Fibroblast of mammary gland (primary cell): Measurements from ENCODE around the gene CARTPT.

ENCODE experiments used
- DNase-seq: peaks from one replicate; pipeline ENCODE4 v3.0.0-alpha.2; 2010; ENCODE audit warnings: low read depth
- H3K4me3 ChIP-seq: 2 replicates; pipeline ENCODE4 v1.5.1; 2011; ENCODE audit warnings: low read depth, mild to moderate bottlenecking, low read length, moderate library complexity; ENCODE audit not compliant: control insufficient read depth
- TF ChIP-seq, protein P1 (sequence below): conservative IDR thresholded peaks from 2 replicates; pipeline ENCODE4 v1.5.1; 2011; ENCODE audit warnings: low read depth, low read length, inconsistent platforms; ENCODE audit not compliant: control insufficient read depth, insufficient read depth

CARTPT gene

DNA sequence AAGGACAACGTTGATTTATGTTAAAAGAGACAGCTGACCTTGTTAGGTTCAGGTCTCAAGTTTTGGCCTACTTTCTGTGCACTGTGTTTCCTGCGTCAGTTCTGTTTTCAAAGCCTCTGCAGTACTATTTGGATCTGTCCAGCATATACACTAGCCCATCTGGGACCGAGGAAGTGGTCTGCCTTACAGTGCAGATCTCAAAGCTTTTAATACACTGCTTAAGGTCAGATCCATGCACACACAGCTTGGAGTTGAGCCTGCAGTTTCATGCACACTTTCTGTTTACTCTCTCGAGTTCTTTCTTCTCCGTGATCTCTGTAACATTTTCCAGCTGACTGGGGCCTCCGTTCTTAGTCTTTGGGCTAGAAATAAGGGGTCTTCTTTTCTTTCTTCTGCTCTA lies 24.1 kb downstream of the CARTPT start:
- H3K4me3 ChIP-seq = no peak overlapping the region
- TF ChIP-seq, protein P1, sequence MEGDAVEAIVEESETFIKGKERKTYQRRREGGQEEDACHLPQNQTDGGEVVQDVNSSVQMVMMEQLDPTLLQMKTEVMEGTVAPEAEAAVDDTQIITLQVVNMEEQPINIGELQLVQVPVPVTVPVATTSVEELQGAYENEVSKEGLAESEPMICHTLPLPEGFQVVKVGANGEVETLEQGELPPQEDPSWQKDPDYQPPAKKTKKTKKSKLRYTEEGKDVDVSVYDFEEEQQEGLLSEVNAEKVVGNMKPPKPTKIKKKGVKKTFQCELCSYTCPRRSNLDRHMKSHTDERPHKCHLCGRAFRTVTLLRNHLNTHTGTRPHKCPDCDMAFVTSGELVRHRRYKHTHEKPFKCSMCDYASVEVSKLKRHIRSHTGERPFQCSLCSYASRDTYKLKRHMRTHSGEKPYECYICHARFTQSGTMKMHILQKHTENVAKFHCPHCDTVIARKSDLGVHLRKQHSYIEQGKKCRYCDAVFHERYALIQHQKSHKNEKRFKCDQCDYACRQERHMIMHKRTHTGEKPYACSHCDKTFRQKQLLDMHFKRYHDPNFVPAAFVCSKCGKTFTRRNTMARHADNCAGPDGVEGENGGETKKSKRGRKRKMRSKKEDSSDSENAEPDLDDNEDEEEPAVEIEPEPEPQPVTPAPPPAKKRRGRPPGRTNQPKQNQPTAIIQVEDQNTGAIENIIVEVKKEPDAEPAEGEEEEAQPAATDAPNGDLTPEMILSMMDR = no peak
- no peak for DNase-seq

DNA sequence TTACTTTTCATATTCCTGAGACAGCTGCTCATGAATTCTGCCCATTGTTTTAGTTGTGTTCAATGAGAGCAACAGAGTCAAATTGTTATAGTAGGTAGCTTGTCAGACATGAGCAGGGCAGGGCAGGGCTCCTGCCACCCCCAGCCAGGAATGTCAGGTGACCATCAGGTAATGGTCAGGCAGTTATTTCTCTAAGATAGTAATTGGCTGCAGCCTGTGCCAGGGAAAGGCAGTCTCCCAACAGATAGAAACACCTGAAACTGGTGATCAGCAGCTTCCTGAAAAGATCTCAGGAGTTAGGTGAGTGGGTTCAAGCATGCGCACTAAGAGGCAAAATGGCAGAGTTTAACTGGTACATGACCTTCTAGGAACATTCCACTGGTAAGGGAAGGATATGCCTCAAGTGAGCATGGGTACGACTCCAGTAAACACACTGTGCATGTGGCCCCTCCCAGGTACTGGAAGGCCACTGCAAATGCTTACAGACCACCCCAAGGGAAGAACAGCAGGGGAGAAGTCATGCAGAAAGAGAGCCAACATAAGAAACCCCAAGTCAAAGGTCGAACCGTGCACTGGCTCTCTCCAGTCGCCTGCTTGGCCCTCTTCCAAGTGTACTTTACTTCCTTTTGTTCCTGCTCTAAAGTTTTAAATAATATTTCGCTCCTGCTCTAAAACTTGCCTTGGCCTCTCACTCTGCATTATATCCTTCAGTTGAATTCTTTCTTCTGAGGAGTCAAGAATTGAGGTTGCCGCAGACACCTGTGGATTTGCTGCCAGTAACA lies 25.1 kb downstream of the CARTPT start:
- TF ChIP-seq, protein P1 = no peak
- DNase-seq = no peak
- no peak overlapping the region for H3K4me3 ChIP-seq

DNA sequence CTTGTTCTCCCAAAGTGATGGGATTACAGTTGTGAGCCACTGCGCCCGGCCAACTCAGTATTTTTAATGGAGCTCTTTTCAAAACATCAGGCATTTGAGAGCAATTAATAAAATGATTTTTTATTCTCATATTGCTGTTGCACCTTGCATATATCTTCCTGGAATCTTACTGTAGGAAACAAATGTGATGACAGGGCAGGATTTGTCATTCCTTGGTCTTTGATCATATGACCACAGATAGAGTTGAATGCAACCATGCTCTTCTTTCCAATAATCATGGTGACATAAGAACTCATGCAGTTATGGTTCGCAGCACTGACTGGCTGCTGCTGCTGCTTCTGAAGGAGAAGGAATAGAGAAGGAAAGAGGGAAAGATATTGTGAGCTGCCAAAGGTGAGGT lies 28.1 kb downstream of the CARTPT start:
- no peak for DNase-seq
- H3K4me3 ChIP-seq = no peak overlapping the region
- TF ChIP-seq, protein P1 = no peak

DNA sequence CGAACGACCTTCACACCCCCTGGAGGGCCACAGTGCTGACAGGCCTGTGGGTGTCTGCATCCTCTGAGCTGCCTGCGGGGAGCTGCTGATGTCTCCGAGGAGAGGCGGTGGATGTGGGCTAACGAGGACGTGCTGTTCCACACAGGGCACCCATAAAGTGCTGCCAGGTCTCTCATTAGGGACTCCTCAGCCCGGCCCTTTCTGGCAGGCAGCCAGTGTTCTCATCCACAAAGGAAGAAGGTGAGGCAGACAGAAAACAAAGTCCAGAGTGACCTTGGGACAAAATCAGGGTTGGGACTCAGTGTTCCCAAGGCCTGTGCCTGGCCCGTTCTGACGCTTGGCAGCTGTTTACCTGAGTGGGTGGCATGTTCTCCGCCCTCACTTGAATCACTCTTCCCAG lies 29.3 kb downstream of the CARTPT start:
- TF ChIP-seq, protein P1 = no peak
- no peak overlapping the region for H3K4me3 ChIP-seq
- peak; percentile 13 for DNase-seq

DNA sequence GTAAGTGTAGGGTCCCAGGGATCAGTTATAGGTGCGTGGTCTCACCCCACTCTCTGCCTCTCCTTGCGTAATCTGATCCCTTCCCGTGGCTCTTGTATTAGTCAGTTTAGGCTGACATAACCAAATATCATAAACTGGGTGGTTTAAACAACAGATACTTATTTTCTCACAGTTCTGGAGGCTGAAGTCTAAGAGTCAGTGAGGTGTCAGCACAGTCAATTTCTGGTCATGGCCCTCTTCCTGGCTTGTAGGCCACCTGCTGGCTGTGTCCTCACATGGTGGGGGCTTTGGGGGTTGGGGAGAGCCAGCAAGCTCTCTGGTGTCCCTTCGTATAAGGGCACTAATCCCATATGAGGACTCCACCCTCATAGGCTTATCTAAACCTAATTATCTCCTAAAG lies 32.3 kb downstream of the CARTPT start:
- TF ChIP-seq, protein P1 = no peak
- no peak overlapping the region for H3K4me3 ChIP-seq
- DNase-seq = no peak

DNA sequence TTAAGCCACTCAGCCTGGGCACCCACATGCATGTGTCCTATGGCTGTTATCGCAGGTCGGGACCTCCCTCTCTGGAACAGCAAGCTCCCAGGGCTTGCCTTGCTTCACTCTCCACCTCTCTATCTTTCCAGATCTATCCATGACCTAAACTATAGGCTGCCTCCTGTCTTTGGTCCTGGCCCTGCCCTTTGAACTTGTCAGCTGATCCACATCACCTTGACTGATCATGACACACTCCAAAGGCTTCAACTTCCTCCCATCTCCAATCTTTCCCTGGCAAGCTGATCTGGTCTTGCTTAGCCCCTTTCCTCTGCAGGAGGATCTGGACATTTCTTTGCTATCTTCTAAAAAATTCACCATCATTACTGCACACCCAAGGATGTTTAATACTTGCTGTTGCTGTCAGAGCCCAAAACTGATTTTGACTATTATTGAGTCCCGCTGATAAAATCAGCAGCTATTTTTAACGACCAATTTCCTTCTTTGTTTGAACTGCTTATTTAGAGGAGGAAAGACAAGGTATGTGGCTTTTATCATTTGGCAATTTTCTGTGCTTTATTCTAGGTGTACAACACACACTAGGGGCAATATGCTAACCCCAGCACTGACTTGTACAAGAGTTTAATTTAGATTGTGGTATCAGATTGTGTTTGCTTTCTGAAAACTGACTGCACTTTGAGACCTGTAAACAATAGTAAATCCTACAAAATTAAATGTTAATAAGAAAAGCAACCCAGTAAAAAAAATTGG lies 33.5 kb downstream of the CARTPT start:
- TF ChIP-seq, protein P1 = no peak
- DNase-seq = no peak
- no peak overlapping the region for H3K4me3 ChIP-seq
